ENCODE measurements around the gene SMC5.
"Not testable (repeated sequence)": the region's sequence is repeated elsewhere in the genome, so short reads cannot be mapped to it uniquely, and the experiment has no call there.

Gene SMC5

DNA sequence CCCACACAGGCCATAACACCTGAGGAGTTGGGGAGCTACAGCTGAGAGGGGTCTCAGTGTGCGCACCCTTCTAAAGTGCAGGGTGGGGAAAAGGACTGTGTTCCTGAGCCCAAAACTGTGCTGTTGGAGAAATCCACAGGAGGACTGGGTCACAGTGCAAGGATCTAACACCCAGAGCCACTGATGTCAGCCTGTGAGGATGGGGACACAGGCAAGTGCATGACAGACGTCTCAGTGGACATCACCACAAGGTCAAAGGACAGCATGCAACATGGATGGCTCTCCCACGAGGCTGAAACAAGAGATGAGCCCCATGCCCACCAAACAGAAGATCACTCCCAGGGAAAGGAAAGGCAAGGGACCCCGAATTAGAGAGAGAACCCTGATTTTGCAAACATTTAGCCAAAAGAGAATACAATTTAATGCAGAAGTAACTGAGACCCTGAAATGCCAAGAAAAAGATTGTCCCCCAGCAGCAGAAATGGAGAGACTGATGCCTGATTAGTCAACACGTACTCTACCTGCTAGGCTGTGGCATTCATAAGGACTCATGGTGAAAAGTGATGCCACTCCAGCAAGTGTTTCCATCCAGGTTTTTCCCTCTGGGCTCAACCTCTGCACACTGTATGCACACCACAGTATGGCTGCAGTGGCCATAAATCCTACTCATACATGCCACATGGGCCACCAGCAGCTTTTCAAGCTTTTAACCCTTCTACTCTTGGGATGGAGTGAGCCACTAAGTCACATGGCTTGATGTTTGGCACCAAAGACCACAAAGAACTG, 141.5 kb downstream of the SMC5 start:
- H3K27ac ChIP-seq (replicated peaks) = no peak overlapping the region
- H3K27me3 ChIP-seq (ENCODE audit: insufficient read depth, poor library complexity, severe bottlenecking) = no peaks in the 10 kb centered on the region
- H3K4me3 ChIP-seq (replicated peaks; ENCODE audit: insufficient read depth, low read length) = no peak overlapping the region
- DNase-seq (ENCODE audit: low read depth in 1 of 2, low spot score in 1 of 2) = no peak
- TF ChIP-seq POLR2AphosphoS5 (IDR thresholded peaks at IDR 0.05; ENCODE audit: low read depth) (no peak), GABPA (IDR thresholded peaks at IDR 0.05; ENCODE audit: low read depth) (no peak), SPI1 (IDR thresholded peaks at IDR 0.05; ENCODE audit: borderline replicate concordance, low read depth) (no peak)
- TF ChIP-seq, protein P1, sequence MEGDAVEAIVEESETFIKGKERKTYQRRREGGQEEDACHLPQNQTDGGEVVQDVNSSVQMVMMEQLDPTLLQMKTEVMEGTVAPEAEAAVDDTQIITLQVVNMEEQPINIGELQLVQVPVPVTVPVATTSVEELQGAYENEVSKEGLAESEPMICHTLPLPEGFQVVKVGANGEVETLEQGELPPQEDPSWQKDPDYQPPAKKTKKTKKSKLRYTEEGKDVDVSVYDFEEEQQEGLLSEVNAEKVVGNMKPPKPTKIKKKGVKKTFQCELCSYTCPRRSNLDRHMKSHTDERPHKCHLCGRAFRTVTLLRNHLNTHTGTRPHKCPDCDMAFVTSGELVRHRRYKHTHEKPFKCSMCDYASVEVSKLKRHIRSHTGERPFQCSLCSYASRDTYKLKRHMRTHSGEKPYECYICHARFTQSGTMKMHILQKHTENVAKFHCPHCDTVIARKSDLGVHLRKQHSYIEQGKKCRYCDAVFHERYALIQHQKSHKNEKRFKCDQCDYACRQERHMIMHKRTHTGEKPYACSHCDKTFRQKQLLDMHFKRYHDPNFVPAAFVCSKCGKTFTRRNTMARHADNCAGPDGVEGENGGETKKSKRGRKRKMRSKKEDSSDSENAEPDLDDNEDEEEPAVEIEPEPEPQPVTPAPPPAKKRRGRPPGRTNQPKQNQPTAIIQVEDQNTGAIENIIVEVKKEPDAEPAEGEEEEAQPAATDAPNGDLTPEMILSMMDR (IDR thresholded peaks at IDR 0.05; ENCODE audit: insufficient read depth, low read length) = no peak
- TF ChIP-seq, protein P2, sequence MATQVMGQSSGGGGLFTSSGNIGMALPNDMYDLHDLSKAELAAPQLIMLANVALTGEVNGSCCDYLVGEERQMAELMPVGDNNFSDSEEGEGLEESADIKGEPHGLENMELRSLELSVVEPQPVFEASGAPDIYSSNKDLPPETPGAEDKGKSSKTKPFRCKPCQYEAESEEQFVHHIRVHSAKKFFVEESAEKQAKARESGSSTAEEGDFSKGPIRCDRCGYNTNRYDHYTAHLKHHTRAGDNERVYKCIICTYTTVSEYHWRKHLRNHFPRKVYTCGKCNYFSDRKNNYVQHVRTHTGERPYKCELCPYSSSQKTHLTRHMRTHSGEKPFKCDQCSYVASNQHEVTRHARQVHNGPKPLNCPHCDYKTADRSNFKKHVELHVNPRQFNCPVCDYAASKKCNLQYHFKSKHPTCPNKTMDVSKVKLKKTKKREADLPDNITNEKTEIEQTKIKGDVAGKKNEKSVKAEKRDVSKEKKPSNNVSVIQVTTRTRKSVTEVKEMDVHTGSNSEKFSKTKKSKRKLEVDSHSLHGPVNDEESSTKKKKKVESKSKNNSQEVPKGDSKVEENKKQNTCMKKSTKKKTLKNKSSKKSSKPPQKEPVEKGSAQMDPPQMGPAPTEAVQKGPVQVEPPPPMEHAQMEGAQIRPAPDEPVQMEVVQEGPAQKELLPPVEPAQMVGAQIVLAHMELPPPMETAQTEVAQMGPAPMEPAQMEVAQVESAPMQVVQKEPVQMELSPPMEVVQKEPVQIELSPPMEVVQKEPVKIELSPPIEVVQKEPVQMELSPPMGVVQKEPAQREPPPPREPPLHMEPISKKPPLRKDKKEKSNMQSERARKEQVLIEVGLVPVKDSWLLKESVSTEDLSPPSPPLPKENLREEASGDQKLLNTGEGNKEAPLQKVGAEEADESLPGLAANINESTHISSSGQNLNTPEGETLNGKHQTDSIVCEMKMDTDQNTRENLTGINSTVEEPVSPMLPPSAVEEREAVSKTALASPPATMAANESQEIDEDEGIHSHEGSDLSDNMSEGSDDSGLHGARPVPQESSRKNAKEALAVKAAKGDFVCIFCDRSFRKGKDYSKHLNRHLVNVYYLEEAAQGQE (IDR thresholded peaks at IDR 0.05; ENCODE audit: insufficient replicate concordance, low read depth) = no peak

DNA sequence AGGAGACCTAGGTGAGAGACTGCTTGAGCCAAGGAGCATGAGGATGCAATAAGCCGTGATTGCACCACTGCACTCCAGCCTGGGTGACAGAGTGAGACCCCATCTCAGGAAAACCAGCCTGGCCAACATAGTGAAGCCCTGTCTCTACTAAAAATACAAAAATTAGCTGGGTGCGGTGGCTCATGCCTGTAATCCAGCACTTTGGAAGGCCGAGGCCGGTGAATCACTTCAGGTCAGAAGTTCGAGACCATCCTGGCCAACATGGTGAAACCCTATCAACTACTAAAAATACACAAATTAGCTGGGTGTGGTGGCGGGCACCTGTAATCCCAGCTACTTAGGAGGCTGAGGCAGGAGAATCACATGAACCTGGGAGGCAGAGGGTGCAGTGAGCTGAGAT, 142.5 kb downstream of the SMC5 start:
- DNase-seq (ENCODE audit: low read depth in 1 of 2, low spot score in 1 of 2); H3K4me3 ChIP-seq (replicated peaks; ENCODE audit: insufficient read depth, low read length): not testable (repeated sequence)

DNA sequence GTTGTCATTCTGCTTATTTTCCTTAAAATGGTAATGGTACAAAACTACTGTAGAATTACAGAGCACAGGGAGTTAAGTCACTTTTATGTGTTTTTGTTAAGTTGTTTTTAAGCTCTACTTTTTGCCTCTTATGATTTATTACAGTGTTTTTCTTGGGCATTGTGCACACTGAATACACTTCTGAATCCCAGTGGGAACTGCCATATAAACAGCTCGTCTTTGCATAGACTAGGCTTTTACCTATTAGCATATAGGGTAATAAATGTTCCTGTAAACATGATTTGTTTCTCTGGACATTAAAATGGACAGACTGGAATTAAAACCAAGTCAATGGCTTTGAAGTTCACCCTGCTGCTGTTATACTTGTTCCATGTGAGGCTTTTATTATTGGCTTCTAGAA, 143.4 kb downstream of the SMC5 start:
- TF ChIP-seq, protein P2 (IDR thresholded peaks at IDR 0.05; ENCODE audit: insufficient replicate concordance, low read depth) = no peak
- H3K27me3 ChIP-seq (ENCODE audit: insufficient read depth, poor library complexity, severe bottlenecking) = no peaks in the 10 kb centered on the region
- DNase-seq (ENCODE audit: low read depth in 1 of 2, low spot score in 1 of 2) = no peak
- H3K4me3 ChIP-seq (replicated peaks; ENCODE audit: insufficient read depth, low read length) = no peak overlapping the region
- no peak overlapping the region for H3K27ac ChIP-seq (replicated peaks)

More for the DNA sequence above, 142.5 kb downstream of the SMC5 start:
- not testable (repeated sequence) for H3K27me3 ChIP-seq (ENCODE audit: insufficient read depth, poor library complexity, severe bottlenecking); H3K27ac ChIP-seq (replicated peaks)

DNA sequence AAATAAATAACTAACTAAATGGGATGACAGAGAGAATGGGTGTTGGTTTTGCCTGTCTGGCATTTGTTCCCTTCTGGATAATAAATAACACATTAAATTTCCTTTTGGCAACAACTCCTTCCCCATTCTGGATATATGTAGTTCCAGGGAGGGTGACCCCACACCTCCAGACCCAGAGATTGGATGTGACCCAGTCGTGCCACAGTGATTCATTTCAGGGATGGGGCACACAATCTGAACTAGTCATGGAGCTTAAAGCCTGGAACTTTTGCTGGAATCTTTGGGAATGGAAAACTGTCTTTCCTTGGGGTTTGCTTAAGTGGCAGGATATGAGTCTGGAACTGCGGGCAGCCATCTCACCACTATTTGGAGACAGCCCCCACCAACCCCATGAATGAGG, 144.4 kb downstream of the SMC5 start:
- no peak for DNase-seq (ENCODE audit: low read depth in 1 of 2, low spot score in 1 of 2)
- Histone ChIP-seq H3K27ac (replicated peaks) (no peak overlapping the region), H3K27me3 (ENCODE audit: insufficient read depth, poor library complexity, severe bottlenecking) (no peaks in the 10 kb centered on the region), H3K4me3 (replicated peaks; ENCODE audit: insufficient read depth, low read length) (no peak overlapping the region)
- TF ChIP-seq GABPA (IDR thresholded peaks at IDR 0.05; ENCODE audit: low read depth) = no peak
- TF ChIP-seq, protein P2 (IDR thresholded peaks at IDR 0.05; ENCODE audit: insufficient replicate concordance, low read depth) = no peak
